Measurements from ENCODE around the gene SLC16A5. TPM values are rescaled to one million over a fixed set of nuclear protein-coding genes. Genes with fewer than 3 reads are reported as not detected.
"Not testable (repeated sequence)": the region's sequence is repeated elsewhere in the genome, so short reads cannot be mapped to it uniquely, and the experiment has no call there.

SLC16A5 gene
- total and polyA plus RNA-seq, 3 experiments from 2014 or later: 0.82 to 1.9 (median 1.3) TPM

- CTCF ChIA-PET: interaction anchor here (0.7 to 10.7 kb wide), 5 partner anchors 10 to 104 kb away, joined by 3 to 194 read pairs (median 151); partner anchors contain the start of genes NT5C and NUP85
- H3K27ac Mint-ChIP-seq: peak overlapping the region in 1 of 8 donors; percentile 81
- H3K36me3 Mint-ChIP-seq: peaks cover 3 to 39% (median 11%) of the 10 kb centered on the region in 3 donors
- Histone ChIP-seq H3K4me1 (ENCODE audit: insufficient read depth, low read length) (peaks cover 12% of the 10 kb centered on the region), H3K9me3 (ENCODE audit: low read length) (no peaks in the 10 kb centered on the region), H3K36me3 (ENCODE audit: insufficient read depth, low read length) (peaks cover 4% of the 10 kb centered on the region), H3K27me3 (ENCODE audit: insufficient read depth, low read length, poor library complexity, severe bottlenecking) (no peaks in the 10 kb centered on the region), H3K27ac (ENCODE audit: low read depth, low read length) (no peak overlapping the region), H3K4me3 (ENCODE audit: low read length) (no peak overlapping the region)
- POLR2A ChIA-PET: no interaction called here
- no peak overlapping the region for H3K4me3 Mint-ChIP-seq
- peaks cover 26 to 41% (median 27%) of the 10 kb centered on the region in 3 donors for H3K4me1 Mint-ChIP-seq
- DNase-seq: no peak
- H3K9me3 Mint-ChIP-seq: no peaks in the 10 kb centered on the region
- no peaks in the 10 kb centered on the region for H3K27me3 Mint-ChIP-seq
These were observed 29.0 kb downstream of the SLC16A5 start for GRCh38 chr17:75116737-75117136.

DNA sequence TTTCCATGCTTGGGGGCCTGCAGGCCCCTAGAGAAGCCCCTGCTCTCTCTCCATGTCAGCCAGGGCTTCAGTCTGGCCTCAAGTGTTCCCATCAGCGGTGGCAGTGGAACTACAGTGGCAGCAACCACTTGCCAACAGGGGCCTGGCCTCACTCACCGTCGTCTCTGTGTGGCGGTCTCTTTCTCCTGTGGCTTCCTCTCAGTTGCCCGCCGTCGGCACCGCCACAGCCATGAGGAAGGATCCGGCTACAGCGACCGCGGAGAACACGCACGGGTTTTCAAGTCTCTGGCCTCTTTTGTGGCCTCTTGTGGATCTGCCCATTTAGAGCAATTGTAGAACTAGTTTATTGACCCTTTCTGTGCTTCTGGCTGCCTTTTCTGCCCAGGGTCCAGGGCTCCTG, 30.6 kb downstream of the SLC16A5 start:
- Histone ChIP-seq H3K9me3 (ENCODE audit: low read length) (no peaks in the 10 kb centered on the region), H3K27ac (ENCODE audit: low read depth, low read length) (no peak overlapping the region), H3K36me3 (ENCODE audit: insufficient read depth, low read length) (peaks cover 4% of the 10 kb centered on the region), H3K27me3 (ENCODE audit: insufficient read depth, low read length, poor library complexity, severe bottlenecking) (no peaks in the 10 kb centered on the region), H3K4me3 (ENCODE audit: low read length) (no peak overlapping the region), H3K4me1 (ENCODE audit: insufficient read depth, low read length) (peaks cover 12% of the 10 kb centered on the region)
- peaks cover 20 to 37% (median 21%) of the 10 kb centered on the region in 3 donors for H3K4me1 Mint-ChIP-seq
- peak overlapping the region in 2 of 8 donors; percentile 62 to 87 for H3K27ac Mint-ChIP-seq
- no peaks in the 10 kb centered on the region for H3K9me3 Mint-ChIP-seq
- ChIA-PET CTCF (interaction anchor here (9.9 to 10.7 kb wide), 3 partner anchors 8 to 85 kb away, joined by 151 to 194 read pairs (median 174); partner anchors contain the start of genes NT5C and NUP85), POLR2A (no interaction called here)
- no peaks in the 10 kb centered on the region for H3K27me3 Mint-ChIP-seq
- H3K36me3 Mint-ChIP-seq: peaks cover 3 to 35% (median 7%) of the 10 kb centered on the region in 3 donors
- DNase-seq: no peak
- peak overlapping the region in 1 of 7 donors; percentile 40 for H3K4me3 Mint-ChIP-seq

- Mint-ChIP-seq H3K27me3 (no peaks in the 10 kb centered on the region), H3K4me3 (no peak overlapping the region), H3K27ac (peak overlapping the region in 5 of 8 donors; percentile 11 to 90 (median 39)), H3K36me3 (peaks cover 3 to 25% (median 5%) of the 10 kb centered on the region in 3 donors), H3K4me1 (peaks cover 23 to 30% (median 28%) of the 10 kb centered on the region in 3 donors), H3K9me3 (no peaks in the 10 kb centered on the region)
- H3K27me3 ChIP-seq (ENCODE audit: insufficient read depth, low read length, poor library complexity, severe bottlenecking): no peaks in the 10 kb centered on the region
- peaks cover 25% of the 10 kb centered on the region for H3K4me1 ChIP-seq (ENCODE audit: insufficient read depth, low read length)
- DNase-seq: peak in 2 of 5 donors; percentile 8 to 59
- peaks cover 4% of the 10 kb centered on the region for H3K36me3 ChIP-seq (ENCODE audit: insufficient read depth, low read length)
- peak overlapping the region; percentile 64 for H3K27ac ChIP-seq (ENCODE audit: low read depth, low read length)
- ChIA-PET CTCF (interaction anchor here (0.8 to 12.6 kb wide), 7 partner anchors 10 to 162 kb away, joined by 3 to 151 read pairs (median 4); partner anchors contain the start of gene ARMC7), POLR2A (interaction anchor here (0.7 to 1.6 kb wide), 3 partner anchors 9 to 14 kb away, joined by 3 to 6 read pairs (median 5); partner anchors contain the start of gene ARMC7)
- H3K9me3 ChIP-seq (ENCODE audit: low read length): no peaks in the 10 kb centered on the region
- H3K4me3 ChIP-seq (ENCODE audit: low read length): no peak overlapping the region
These were observed 36.5 kb downstream of the SLC16A5 start for GRCh38 chr17:75124041-75124818.

GRCh38 chr17:75124819-75125162, 37.0 kb downstream of the SLC16A5 start:
- peaks cover 25% of the 10 kb centered on the region for H3K4me1 ChIP-seq (ENCODE audit: insufficient read depth, low read length)
- H3K4me3 ChIP-seq (ENCODE audit: low read length): no peak overlapping the region
- H3K9me3 Mint-ChIP-seq: no peaks in the 10 kb centered on the region
- H3K27me3 ChIP-seq (ENCODE audit: insufficient read depth, low read length, poor library complexity, severe bottlenecking): no peaks in the 10 kb centered on the region
- no peak overlapping the region for H3K4me3 Mint-ChIP-seq
- peaks cover 3 to 30% (median 5%) of the 10 kb centered on the region in 3 donors for H3K36me3 Mint-ChIP-seq
- H3K27me3 Mint-ChIP-seq: no peaks in the 10 kb centered on the region
- CTCF ChIA-PET: interaction anchor here (0.8 to 12.6 kb wide), 4 partner anchors 10 to 77 kb away, joined by 3 to 151 read pairs (median 5); partner anchors contain the start of gene ARMC7
- H3K27ac ChIP-seq (ENCODE audit: low read depth, low read length): peak overlapping the region; percentile 64
- H3K27ac Mint-ChIP-seq: peak overlapping the region in 3 of 8 donors; percentile 12 to 59 (median 14)
- peaks cover 7% of the 10 kb centered on the region for H3K36me3 ChIP-seq (ENCODE audit: insufficient read depth, low read length)
- peaks cover 26 to 34% (median 28%) of the 10 kb centered on the region in 3 donors for H3K4me1 Mint-ChIP-seq
- no peaks in the 10 kb centered on the region for H3K9me3 ChIP-seq (ENCODE audit: low read length)
- POLR2A ChIA-PET: interaction anchor here (1.5 to 1.6 kb wide), 2 partner anchors 10 to 15 kb away, joined by 5 to 6 read pairs; partner anchors contain the start of gene ARMC7
- no peak for DNase-seq

DNA sequence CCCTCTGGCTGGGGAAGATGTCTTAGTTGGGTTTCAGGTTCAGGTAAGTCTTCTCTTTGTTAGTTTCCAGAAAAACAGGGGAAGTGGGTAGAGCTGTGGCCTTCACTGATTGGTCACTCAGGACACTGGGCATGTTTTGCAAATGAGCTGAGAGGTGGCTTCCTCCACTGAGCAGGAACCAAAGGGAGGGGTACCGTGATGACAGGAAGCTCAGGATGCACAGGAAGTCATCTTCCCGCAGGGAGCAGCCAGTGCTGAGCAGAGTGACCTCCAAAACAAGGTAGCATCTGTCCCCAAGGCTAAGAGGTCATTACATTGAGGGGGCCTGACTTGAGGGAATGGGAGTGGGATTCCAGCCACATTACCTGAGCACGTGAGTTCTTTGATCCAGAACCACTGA, 38.2 kb downstream of the SLC16A5 start:
- no peaks in the 10 kb centered on the region for H3K27me3 Mint-ChIP-seq
- no peak overlapping the region for H3K4me3 Mint-ChIP-seq
- Histone ChIP-seq H3K9me3 (ENCODE audit: low read length) (no peaks in the 10 kb centered on the region), H3K4me3 (ENCODE audit: low read length) (no peak overlapping the region), H3K4me1 (ENCODE audit: insufficient read depth, low read length) (peaks cover 35% of the 10 kb centered on the region), H3K27ac (ENCODE audit: low read depth, low read length) (no peak overlapping the region), H3K27me3 (ENCODE audit: insufficient read depth, low read length, poor library complexity, severe bottlenecking) (no peaks in the 10 kb centered on the region), H3K36me3 (ENCODE audit: insufficient read depth, low read length) (peaks cover 9% of the 10 kb centered on the region)
- H3K9me3 Mint-ChIP-seq: no peaks in the 10 kb centered on the region
- CTCF ChIA-PET: interaction anchor here (1.5 to 12.6 kb wide), 2 partner anchors 11 to 35 kb away, joined by 3 to 151 read pairs; partner anchors contain the start of gene ARMC7
- H3K36me3 Mint-ChIP-seq: peaks cover under 1 to 27% (median 3%) of the 10 kb centered on the region in 3 donors
- peak overlapping the region in 6 of 8 donors; percentile 57 to 94 (median 72) for H3K27ac Mint-ChIP-seq
- no peak for DNase-seq
- POLR2A ChIA-PET: interaction anchor here (0.5 kb wide), 1 partner anchor 56 kb away, joined by 3 read pairs; no protein-coding TSS in a partner anchor
- peaks cover 31 to 38% (median 33%) of the 10 kb centered on the region in 3 donors for H3K4me1 Mint-ChIP-seq

DNA sequence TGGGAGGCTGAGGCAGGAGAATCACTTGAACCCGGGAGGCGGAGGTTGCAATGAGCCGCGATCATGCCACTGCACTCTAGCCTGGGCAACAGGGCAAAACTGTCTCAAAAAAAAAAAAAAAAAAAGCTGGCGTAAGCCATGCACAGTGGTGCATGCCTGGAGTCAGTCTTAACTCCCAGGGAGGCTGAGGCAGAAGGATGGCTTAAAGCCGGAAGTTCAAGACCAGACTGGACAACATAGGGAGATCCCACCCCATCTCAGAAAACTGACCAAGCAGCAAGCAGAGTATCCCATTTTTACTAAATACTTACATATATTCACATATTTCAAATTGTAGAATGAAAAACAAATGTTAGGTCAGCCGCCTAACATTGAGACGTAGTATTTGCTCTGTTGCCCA, 39.2 kb downstream of the SLC16A5 start:
- Histone ChIP-seq H3K27me3 (ENCODE audit: insufficient read depth, low read length, poor library complexity, severe bottlenecking) (no peaks in the 10 kb centered on the region), H3K9me3 (ENCODE audit: low read length) (no peaks in the 10 kb centered on the region), H3K4me3 (ENCODE audit: low read length) (no peak overlapping the region), H3K4me1 (ENCODE audit: insufficient read depth, low read length) (peaks cover 35% of the 10 kb centered on the region), H3K27ac (ENCODE audit: low read depth, low read length) (no peak overlapping the region), H3K36me3 (ENCODE audit: insufficient read depth, low read length) (peaks cover 8% of the 10 kb centered on the region)
- Mint-ChIP-seq H3K9me3 (no peaks in the 10 kb centered on the region), H3K4me3 (no peak overlapping the region), H3K36me3 (peaks cover 0 to 23% (median 2%) of the 10 kb centered on the region in 3 donors), H3K27ac (peak overlapping the region in 1 of 8 donors; percentile 54), H3K27me3 (no peaks in the 10 kb centered on the region), H3K4me1 (peaks cover 29 to 35% (median 31%) of the 10 kb centered on the region in 3 donors)
- ChIA-PET POLR2A (interaction anchor here (0.6 kb wide), 1 partner anchor 93 kb away, joined by 6 read pairs; no protein-coding TSS in a partner anchor), CTCF (interaction anchor here (12.6 kb wide), 1 partner anchor 12 kb away, joined by 151 read pairs; the partner anchor contains the start of gene ARMC7)
- DNase-seq: no peak

GRCh38 chr17:75127936-75128335, 40.2 kb downstream of the SLC16A5 start:
- H3K27ac ChIP-seq (ENCODE audit: low read depth, low read length); H3K9me3 Mint-ChIP-seq; H3K36me3 ChIP-seq (ENCODE audit: insufficient read depth, low read length); POLR2A ChIA-PET; H3K27me3 Mint-ChIP-seq; DNase-seq; H3K9me3 ChIP-seq (ENCODE audit: low read length); H3K4me3 ChIP-seq (ENCODE audit: low read length); H3K27me3 ChIP-seq (ENCODE audit: insufficient read depth, low read length, poor library complexity, severe bottlenecking): not testable (repeated sequence)
- Mint-ChIP-seq H3K4me3 (peak overlapping the region in 2 of 7 donors; percentile 23 to 78), H3K27ac (peak overlapping the region in 1 of 8 donors; percentile 52), H3K4me1 (peaks cover 31 to 39% (median 32%) of the 10 kb centered on the region in 3 donors), H3K36me3 (peaks cover 0 to 23% (median 2%) of the 10 kb centered on the region in 3 donors)
- CTCF ChIA-PET: interaction anchor here (12.6 kb wide), 1 partner anchor 13 kb away, joined by 151 read pairs; the partner anchor contains the start of gene ARMC7
- peaks cover 35% of the 10 kb centered on the region for H3K4me1 ChIP-seq (ENCODE audit: insufficient read depth, low read length)
